Astrocyte (in vitro differentiated cells and primary cell): ENCODE results near the gene CA5B.

Experiments
- CTCF ChIP-seq: IDR thresholded peaks from 2 replicates; pipeline ENCODE4 v1.5.1; 2011; ENCODE audit warnings: low read depth, mild to moderate bottlenecking, inconsistent platforms, low read length, moderate library complexity; ENCODE audit not compliant: insufficient read depth
- EZH2 ChIP-seq: IDR thresholded peaks from 2 replicates; pipeline ENCODE4 v1.6.1; 2012; ENCODE audit warnings: mild to moderate bottlenecking, low read length, inconsistent platforms; ENCODE audit not compliant: insufficient read depth

DNA sequence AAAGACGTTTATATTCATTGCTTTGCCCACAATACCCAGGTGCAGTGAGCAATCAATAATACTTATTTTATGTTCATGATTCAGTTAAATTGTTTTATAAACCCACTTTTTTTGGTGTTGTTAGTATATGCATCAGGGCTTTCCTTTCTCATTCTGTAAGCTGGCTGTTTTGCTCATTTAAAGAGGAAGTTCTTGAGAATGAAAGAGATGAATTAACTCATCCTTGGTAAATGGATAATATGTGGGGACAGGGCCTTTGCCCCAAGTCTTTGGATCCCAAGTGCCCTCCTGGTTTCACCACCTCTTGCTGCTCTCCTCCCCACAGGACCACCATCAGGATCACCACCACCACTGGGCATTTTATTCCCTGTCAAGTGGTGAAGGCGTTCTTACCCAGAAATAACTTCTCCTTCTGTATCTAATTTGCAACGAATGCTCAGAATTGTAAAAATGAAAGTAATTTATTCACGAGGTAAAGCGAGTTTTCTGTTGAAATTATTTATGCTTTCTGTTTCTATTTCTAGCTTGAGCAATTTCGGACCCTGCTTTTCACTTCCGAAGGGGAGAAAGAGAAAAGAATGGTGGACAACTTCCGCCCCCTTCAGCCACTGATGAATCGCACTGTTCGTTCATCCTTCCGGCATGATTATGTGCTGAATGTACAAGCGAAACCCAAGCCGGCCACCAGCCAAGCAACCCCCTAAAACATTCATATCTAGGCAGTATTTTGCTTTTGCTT is 44.1 kb downstream of the CA5B start:
- TF ChIP-seq CTCF (no peak), EZH2 (no peak)
